NOMO-1 treated with DMSO at 0.1 percent for 48 hours (cell line): ENCODE measurements around the gene NEUROD2.
A peak's percentile ranks its signal among the peaks of the same experiment; 100 is the strongest.

Source experiments
- DNase-seq: peaks from one replicate; lab custom pipeline; 2025; ENCODE audit not compliant: unreplicated experiment; lab: John Stamatoyannopoulos, UW

Gene NEUROD2

DNA sequence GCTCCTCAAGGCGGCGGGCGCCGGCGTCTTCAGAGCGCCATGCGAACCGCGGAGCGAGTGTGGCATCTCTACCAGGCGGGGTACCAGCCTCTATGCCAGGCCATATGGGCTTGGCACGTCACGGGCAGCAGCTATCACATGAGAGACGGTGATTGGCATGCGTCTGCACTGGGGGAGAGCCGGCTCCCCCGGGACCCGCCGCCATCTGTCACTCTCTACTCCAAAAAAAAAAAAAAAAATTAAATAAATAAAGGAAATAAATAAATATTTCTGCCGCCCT lies at the start of gene NEUROD2:
Gene NEUROD2, minus strand, starts transcription at position 70 of the 280 bp plus-strand sequence. CDS start 1,321 bp downstream, outside the sequence.
- no peak for DNase-seq

DNA sequence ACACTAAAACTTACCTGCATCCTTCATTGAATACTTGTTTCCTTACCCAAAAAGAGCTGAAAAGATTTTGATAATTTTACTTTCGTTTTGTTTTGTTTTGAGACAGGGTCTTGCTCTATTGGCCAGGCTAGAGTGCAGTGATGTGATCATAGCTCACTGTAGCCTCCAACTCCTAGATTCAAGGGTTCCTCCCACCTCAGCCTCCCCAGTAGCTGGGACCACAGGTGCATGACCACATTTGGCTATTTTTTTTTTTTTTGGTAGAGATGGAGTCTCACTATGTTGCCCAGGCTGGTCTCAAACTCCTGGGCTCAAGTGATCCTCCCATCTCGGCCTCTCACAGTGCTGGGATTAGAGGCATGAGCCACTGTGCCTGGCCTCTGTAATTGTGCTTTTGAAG lies 47.4 kb upstream of the NEUROD2 start:
- DNase-seq, result no peak

DNA sequence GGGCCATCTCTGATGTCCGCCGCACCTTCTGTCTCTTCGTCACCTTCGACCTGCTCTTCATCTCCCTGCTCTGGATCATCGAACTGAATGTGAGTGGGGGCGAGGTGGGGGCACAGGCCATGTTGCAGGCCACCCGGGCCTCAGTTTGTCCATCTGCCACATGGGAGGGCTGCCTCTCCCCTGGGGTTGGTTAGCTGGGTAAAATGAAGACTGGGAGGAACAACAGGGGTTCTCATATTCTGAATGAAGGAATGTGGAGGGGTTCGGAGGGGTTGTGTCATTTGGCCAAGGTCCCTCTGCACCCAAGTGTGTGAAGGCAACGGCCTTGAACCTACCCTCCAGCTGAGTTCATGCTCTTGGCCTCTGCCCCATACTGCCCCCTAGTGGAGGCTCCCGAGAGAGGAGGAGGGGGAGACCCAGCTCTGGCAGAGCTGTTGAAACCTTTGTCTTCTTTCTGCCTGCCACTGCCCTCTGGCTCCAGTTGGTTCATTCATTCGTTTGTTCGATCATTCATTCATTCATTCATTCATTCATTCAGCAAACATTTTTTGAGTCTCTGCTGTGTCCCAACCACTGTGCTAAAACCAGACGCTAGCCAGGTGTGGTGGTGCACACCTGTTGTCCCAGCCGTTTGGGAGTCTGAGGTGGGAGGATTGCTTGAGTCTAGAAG lies 46.1 kb upstream of the NEUROD2 start:
- DNase-seq, result peak; percentile 40

DNA sequence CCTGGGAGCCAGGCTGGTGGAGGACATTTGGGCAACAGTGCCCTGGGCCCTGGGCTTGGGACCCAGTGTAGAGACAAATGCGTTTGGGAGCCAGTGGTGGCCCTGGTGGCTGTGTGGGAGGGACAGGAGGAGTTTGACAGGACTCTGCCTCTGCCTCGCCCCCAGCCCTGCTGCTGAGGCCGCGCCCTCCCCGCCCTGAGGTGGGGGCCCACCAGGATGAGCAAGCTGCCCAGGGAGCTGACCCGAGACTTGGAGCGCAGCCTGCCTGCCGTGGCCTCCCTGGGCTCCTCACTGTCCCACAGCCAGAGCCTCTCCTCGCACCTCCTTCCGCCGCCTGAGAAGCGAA lies 45.6 kb upstream of the NEUROD2 start:
- no peak for DNase-seq

DNA sequence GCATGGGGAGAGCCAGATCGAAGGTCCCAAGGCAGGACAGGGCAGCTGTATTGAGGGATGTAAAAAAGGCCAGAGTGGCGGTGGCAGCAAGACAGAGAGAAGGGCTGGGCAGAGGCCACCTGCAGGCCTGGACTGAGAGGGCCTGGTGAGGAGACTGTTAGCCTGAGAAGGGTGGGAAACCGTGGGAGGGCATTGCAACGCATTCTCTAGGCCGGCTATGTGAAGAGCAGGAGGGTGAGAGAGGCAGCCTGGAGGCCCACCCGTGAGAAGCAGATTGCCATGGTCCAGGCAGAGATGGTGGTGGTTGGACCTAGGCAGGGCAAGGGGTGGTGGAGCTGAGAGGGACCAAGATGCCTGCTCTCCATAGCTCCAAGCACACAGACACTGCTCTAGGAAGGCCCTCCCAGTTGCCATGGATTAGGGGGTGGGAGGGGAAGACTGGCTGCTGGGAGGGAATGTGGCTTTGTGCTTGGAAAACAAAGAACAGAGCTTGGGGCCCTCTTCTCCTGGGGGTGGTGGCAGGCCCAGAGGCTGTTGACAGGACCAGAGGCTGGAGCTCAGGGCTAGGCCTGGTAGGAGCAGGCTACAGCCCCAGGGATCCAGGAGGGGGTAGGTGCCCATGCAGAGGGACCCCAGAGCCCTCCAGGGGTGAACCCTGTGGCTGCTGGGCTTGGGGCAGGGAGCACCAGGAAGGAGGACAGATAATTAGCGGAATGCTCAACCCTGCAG lies 45.0 kb upstream of the NEUROD2 start:
- DNase-seq, result no peak

DNA sequence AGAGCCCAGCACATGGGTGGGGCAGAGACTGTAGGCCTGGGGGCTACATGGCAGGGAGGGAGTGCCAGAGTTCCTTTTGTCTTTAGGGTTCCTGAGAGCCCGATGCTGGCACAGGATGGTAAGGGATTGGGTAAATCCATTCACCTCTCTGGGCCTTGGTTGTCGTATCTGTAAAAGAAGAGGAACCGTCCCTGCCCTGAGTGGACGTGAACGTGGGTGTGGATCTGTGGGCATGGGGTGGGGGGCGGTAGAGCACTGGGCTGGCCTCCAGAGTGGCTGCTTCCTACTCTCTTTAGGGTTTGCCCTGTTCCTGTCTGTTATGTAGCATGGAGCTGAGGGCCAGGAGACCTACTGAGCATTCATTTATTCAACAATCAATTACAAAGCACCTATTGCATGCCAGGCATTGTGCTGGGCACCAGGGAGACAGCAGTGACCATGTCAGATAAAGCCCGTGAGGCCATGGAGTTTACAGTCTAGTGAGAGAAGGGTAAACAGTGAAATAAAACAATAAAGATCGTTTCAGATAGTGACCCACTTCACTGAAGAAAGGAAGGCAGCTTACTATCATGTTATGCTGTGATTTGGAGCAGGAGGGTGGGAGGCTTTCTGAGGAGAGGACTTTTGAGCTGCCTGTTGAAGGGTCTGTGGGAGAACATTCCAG lies 44.3 kb upstream of the NEUROD2 start:
- no peak for DNase-seq

DNA sequence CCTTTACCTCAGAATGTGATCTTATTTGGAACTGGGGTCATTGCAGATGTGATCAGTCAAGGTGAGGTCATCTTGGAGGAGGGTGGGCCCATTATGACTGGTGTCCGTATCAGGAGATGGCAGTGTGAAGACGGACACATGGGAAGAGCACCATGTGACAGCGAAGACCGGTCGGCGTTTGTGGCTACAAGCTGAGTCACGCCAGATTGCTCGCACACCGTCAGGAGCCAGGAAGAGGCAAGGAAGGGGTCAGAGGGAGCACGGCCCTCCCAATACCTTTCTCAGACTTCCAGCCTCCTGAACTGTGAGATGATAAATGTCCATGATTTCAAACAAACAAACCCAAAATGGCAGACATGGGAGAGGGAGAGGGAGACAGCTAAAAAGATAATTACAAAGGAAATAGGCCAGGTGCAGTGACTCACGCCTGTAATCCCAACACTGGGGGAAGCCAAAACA lies 42.4 kb upstream of the NEUROD2 start:
- no peak for DNase-seq

DNA sequence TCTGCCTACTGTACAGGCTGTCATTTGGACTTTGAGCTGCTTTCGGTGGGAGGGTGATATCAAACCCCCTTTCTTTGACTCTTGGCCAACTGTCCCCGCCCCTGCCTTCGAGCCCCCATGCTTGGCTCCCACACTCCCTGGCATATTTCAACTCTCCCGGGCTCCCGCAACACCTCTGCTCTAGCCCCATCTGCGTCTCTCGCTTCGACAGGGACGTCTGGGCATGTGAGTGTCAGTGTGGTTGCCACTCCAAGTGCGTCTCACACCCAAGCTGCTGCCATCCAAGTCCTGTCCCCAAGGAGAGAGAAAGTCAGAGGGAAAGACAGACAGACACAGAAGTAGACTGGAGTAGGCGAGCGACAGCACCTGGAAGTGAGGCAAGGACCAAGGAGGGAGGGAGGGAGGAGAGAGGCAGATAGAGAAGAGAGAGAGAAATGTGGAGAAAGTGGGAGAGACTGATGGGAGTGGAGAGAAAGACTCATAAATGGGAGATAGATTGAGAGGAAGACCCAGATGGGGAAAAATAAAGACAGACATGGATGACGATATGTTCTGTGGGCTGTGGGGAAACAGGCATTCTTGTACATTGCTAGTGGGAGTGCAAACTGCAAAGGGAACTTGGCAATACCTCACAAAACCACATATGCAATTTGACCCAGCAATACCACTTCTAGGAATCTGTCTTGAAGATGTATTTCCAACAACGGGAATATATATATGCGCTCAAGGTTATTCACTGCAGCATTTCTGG lies 41.1 kb upstream of the NEUROD2 start:
- DNase-seq, result no peak

DNA sequence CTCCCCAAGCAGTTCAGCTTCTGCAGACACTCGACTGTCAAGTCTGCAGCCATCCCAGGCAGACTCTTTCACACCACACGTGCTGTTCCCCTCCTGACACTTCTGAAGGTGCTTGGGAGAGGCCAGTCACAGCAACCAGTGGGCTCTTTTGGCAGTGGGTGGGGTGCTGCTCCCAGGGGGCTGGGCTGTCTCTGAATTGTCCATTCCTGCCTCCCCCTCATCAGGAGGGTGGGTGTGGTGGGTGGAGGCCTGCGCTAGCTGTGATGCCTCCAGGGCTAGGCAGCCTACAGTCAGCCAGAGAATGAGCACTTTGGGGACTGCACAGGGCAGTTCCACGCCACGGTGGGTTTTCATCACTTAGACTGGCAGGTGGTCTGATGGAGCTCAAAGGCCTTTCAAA lies 39.5 kb upstream of the NEUROD2 start:
- no peak for DNase-seq

DNA sequence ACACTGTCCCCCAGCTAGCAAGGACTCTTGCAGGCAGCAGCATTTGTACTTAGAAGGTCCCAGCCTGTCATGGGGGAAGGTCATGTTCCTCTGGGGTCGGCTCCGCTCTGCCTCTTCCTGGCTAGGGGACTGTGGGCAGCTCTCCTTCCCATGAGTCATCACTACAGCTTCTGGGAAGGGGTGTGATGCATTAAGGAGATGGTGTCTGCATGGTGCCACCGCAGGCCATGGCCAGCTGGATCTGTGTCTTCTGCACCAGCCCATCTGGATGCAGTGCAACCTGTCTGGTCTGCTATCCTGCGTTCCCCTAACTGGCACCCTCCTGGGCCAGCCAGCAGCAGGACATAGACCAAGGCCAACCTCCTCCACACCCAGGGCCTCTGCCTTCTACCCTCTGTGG lies 35.6 kb upstream of the NEUROD2 start:
- DNase-seq, result no peak

DNA sequence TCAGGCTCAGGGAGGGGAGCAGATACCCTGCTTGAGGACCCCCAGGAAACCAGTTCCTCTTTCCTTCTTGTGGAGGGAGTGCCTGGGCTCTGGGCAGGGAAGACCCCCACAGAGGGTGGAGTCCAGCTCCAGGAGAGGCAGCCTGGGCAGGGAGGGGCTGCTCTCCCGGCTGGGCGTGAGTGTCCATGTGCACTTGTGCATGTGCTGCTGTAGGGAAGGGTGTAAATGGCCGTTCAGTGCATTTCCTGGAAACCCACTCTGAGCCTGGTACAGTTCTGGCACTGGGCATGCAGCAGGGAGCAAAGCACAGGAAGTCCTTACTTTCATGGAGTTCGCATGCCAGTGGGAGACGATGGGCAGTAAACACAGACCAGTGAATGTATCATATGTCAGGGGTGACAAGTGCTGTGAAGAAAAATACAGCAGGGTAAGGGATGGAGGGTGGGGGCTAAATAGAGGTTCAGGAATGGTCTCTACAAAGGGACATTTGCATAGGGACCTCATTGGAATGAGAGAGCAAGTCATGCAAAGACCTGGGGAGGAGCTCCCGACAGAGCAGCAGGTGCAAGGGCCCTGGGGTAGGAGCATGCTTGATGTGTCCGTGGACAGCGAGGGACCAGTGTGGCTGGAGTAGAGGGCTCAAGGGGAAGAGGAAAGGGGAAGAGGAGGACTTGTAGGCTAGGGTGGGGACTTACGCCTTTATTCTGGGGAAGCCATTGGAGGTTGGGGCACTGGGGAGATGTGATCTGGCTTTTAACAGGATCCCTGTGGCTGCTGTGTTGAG lies 34.8 kb upstream of the NEUROD2 start:
- DNase-seq, result no peak

DNA sequence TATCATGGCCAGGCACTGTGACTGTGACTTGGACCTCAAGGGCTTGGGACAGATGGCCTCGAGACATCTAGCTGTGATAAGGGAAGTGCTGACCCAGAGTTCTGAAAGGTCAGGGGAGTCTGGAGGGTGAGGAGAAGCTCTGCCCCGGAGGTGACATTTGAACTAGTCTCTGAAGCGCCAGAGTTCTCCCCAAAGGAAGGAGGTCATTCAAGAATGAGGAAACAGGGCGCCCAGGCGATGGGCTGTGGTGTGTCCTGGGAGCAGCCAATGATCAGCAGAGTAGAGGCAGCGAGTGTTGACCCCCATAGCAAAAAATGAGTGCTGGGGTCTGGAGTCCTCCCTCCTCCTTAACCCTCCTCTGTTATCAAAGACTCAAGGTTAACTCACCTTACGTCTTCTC lies 34.2 kb upstream of the NEUROD2 start:
- DNase-seq, result no peak

DNA sequence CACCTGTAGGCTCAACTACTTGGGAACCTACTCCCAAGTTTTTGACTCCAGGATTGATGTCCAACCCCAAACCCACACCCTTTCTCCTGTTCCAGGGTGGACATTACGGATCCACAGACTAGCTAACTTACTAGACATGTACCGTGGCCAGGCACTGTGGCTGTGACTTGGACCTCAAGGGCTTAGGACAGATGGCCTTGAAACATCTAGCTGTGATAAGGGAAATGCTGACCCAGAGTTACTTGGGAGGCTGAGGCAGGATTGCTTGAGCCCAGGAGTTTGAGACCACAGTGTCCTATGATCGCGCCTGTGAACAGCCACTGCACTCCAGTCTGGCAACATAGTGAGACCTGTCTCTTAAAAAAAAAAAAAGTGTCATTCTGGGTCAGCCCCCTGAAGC lies 33.4 kb upstream of the NEUROD2 start:
- DNase-seq, result no peak

DNA sequence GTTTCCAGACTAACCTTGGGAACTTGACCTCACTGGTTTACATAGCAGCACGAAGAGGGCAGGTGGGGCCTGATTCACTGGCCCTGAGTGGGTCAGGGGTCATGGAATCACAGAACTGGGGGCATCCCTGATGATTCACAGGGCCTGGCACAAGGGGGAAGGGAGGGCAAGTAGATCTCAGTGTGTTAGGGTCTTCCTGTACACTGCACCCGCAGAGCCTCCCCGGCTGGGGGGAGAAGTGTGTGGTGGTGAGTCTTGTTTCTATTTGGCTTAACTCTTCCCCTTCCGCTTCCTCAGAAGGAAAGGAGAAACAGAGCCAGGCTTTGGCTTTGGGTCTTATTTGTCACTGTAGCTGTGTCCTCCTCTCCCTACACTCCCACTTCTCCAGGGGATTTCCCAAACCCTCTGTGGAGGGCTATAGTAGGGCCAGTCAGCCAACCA lies 32.9 kb upstream of the NEUROD2 start:
- DNase-seq, result no peak

DNA sequence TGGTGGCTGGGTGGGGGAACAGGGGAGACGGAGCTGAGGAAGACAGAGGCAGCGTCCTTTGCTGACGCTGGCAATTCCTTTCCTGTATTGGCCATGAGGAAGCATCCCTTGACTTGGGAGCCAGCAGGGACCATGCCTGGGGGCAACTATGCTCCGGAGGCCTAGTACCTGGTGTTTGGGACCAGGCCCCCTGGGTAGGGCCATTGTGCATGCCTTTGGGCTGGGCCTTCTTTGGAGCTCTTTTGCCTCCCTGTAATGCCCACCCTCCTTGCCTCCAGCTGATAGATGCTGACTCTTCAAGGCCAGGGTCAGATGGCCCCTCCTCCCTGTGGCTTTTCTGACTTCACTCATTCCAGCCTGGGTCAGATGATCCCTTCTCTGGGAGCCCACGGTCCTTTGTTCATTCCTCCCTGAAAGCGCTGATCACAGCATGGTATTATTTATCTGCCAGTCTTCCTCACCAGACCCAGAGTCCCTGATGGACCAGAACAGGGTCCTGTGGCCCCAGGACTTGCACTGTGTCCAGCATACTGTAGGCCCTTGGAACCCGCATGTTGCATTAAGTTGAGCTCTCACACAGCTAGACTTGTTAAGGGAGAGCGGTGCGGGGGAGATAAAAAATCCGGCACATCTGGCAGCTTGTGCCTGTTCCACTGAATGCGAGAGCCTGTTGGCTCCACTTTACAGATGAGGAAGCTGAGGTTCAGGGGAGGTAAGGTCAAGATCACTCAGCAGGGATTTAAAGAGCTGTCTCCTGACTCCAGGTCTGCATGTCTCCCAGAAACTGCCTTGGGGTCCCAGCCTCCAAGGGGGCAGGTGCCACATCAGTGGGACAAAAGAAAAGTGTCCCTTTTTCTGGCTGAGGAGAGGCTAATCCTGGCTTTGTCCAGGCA lies 32.1 kb upstream of the NEUROD2 start:
- no peak for DNase-seq

DNA sequence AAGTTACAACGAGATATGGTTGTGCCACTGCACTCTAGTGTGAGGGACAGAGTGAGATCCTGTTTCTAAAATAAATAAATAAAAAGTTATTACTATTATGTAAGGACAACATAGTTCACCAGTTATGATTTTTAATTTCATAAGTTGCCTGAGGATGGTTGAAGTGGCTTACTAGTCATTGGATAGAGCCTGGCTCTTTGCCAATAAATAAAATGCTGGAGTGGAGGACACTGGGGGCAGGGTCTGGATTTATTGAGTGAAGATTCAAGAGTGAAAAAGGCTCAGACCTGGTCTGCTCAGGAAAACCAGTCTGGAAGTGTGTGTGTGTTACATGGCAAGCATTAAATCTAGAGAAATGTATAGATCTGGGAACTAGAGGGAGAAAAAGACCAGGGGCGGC lies 31.3 kb upstream of the NEUROD2 start:
- DNase-seq, result no peak

DNA sequence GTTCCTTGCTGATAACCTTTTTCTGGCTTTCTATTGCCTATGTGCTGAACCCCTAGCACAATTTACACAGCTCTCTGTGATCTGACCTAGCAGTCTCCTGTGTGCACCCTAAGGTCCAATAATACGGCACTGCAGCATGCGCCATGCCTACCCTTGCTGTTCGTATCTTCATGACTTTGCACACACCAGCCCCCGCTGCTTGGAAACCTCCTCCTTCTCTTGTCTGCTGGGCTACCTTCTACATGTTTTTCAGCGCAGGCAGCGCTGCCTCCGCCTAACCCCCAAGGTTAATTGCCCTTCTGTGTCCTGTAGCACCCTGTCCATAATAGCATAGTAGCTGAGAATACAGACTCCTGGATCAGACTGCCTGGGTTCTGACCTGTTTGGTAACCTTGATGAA lies 30.6 kb upstream of the NEUROD2 start:
- no peak for DNase-seq

DNA sequence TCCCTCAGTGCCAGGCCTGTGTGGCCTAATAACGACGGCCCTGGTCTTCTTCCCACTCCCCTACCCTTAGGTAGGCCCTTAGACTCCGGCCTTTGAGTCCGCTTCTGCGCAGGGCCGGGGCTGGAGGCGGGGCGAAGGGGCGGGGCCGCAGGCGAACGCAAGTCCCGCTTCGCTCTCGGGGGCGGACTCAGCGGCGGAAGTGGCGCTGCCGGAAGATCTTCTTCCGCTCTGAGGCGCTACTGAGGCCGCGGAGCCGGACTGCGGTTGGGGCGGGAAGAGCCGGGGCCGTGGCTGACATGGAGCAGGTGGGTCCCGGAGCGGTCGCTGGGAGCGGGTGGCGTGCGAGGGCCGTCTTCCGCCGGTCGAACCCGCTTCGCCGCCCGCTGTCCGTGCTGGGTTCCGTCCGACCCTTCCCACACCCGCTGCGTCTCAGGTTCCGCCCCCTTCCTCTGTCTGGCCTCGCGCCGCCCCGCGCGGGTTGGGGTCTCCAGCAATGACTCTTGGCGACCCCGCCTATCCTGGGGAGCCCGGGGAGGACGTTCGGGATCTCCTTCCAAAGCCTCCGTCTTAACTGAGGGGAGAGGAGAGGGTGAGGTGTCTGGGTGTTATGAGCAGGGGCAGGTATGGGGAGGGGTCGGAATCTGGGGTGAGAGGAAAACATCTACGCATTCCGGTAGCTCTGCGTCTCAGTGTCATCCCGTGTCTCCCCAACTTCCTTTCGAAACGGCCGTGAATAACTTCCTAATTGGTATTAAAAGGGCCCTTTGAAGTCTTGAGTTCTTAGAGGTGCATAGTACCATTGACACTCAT lies 29.4 kb upstream of the NEUROD2 start, which contains the start of gene STARD3:
Gene STARD3, plus strand, starts transcription at position 218 of the 810 bp plus-strand sequence. CDS start 16,388 bp downstream, outside the sequence.
- peak; percentile 71 for DNase-seq

DNA sequence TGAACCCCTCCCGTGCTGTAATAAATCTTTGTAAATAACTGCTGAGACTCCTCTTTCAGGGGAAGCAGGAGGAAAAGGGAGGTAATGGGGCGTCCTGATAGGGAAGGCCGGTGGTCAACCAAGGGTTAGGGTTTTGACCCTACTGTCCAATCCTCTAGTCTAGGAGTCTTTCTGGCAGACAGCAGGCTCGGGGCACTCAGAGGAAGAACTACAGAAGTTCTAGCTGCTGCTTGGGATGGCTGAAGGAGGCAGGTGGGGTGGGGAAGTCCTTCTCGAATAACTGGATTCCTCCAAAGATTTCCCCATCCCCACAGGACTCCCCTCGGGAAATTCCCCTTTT lies 28.8 kb upstream of the NEUROD2 start:
- no peak for DNase-seq
